Neural cell (in vitro differentiated cells): ENCODE results near the gene RNF217.

Experiments
- CTCF ChIP-seq: fragments of 450-650 bp; IDR thresholded peaks from 2 replicates; pipeline ENCODE4 v1.5.1; 2014; ENCODE audit warnings: antibody characterized with exemption, mild to moderate bottlenecking, moderate library complexity; ENCODE audit not compliant: poor library complexity, severe bottlenecking
- EZH2 ChIP-seq: fragments of 200-600, 300-800 bp; shearing (Covaris generic), sonication (generic); IDR thresholded peaks from 2 replicates; pipeline ENCODE4 v1.6.1; 2014; ENCODE audit warnings: antibody characterized with exemption, low read length, borderline replicate concordance, mild to moderate bottlenecking; ENCODE audit not compliant: insufficient read depth, poor library complexity, severe bottlenecking
- MXI1 ChIP-seq: fragments of 450-650 bp; conservative IDR thresholded peaks from 2 replicates; pipeline ENCODE4 v1.6.1; 2014; ENCODE audit warnings: antibody characterized with exemption, mild to moderate bottlenecking; ENCODE audit not compliant: poor library complexity, severe bottlenecking
- RAD21 ChIP-seq: fragments of 450-650 bp; conservative IDR thresholded peaks from 2 replicates; pipeline ENCODE4 v1.6.1; 2014; ENCODE audit warnings: antibody characterized with exemption, mild to moderate bottlenecking, moderate library complexity
- REST ChIP-seq: IDR thresholded peaks from 2 replicates; pipeline ENCODE4 v1.6.1; 2012; ENCODE audit warnings: borderline replicate concordance
- SMC3 ChIP-seq: fragments of 450-650 bp; conservative IDR thresholded peaks from 2 replicates; pipeline ENCODE4 v1.6.1; 2014; ENCODE audit warnings: antibody characterized with exemption, mild to moderate bottlenecking, moderate library complexity; ENCODE audit not compliant: poor library complexity
- TAF1 ChIP-seq: IDR thresholded peaks from 2 replicates; pipeline ENCODE4 v1.6.1; 2012; ENCODE audit warnings: low read depth

- no peak for TF ChIP-seq CTCF
- no peak for TF ChIP-seq REST
- TF ChIP-seq RAD21: no peak
- TF ChIP-seq TAF1: no peak
- no peak for TF ChIP-seq EZH2
- TF ChIP-seq MXI1: no peak
- no peak for TF ChIP-seq SMC3
Measured at GRCh38 chr6:125138083-125138482, 175.8 kb downstream of the RNF217 start.
